Loucy (cell line): Measurements from ENCODE around the gene ALDOB.
A peak's percentile ranks its signal among the peaks of the same experiment; 100 is the strongest.
"Not testable (repeated sequence)": the region's sequence is repeated elsewhere in the genome, so short reads cannot be mapped to it uniquely, and the experiment has no call there.

Source experiments
- H2AFZ ChIP-seq: fragments of 200-600 bp; sonication (generic); 2 replicates; pipeline ENCODE4 v1.6.0; 2016; ENCODE audit warnings: antibody characterized with exemption, mild to moderate bottlenecking, low read length, moderate library complexity
- H3F3A ChIP-seq: fragments of 200-600 bp; 2 replicates; pipeline ENCODE4 v1.6.0; 2016; ENCODE audit warnings: antibody characterized with exemption, low read depth, mild to moderate bottlenecking
- H3K27me3 ChIP-seq: fragments of 200-600 bp; sonication (generic); 2 replicates; pipeline ENCODE4 v1.6.1; 2014; ENCODE audit warnings: low read length, mild to moderate bottlenecking; ENCODE audit not compliant: insufficient read depth, poor library complexity, severe bottlenecking
- H3K36me3 ChIP-seq: fragments of 200-600 bp; sonication (generic); 2 replicates; pipeline ENCODE4 v1.6.1; 2016; ENCODE audit warnings: low read length; ENCODE audit not compliant: insufficient read depth
- H3K4me1 ChIP-seq: fragments of 200-600 bp; sonication (generic); 2 replicates; pipeline ENCODE4 v1.5.1; 2014; ENCODE audit warnings: low read length, mild to moderate bottlenecking; ENCODE audit not compliant: insufficient read depth, poor library complexity, severe bottlenecking
- H3K4me2 ChIP-seq: fragments of 200-600 bp; sonication (generic); 2 replicates; pipeline ENCODE4 v1.6.0; 2014; ENCODE audit warnings: antibody characterized with exemption, low read length, low read depth, mild to moderate bottlenecking; ENCODE audit not compliant: poor library complexity, severe bottlenecking
- H3K4me3 ChIP-seq: fragments of 200-600 bp; sonication (generic); 2 replicates; pipeline ENCODE4 v1.5.1; 2014; ENCODE audit warnings: low read length, mild to moderate bottlenecking, mixed read lengths; ENCODE audit not compliant: poor library complexity, severe bottlenecking
- H3K79me2 ChIP-seq: fragments of 200-600 bp; sonication (generic); 2 replicates; pipeline ENCODE4 v1.6.1; 2014; ENCODE audit warnings: low read length; ENCODE audit not compliant: insufficient read depth
- H3K9ac ChIP-seq: fragments of 200-600 bp; sonication (generic); 2 replicates; pipeline ENCODE4 v1.6.0; 2014; ENCODE audit warnings: mild to moderate bottlenecking, low read depth, low read length, moderate library complexity; ENCODE audit not compliant: poor library complexity, severe bottlenecking
- H3K9me2 ChIP-seq: fragments of 200-600 bp; sonication (generic); replicated peaks from 2 replicates; pipeline ENCODE4 v1.6.1; 2016; ENCODE audit warnings: low read depth, low read length, mixed read lengths
- H3K9me3 ChIP-seq: fragments of 200-600 bp; sonication (generic); 2 replicates; pipeline ENCODE4 v1.6.1; 2014; ENCODE audit warnings: mild to moderate bottlenecking, antibody characterized with exemption, low read length, low read depth; ENCODE audit not compliant: insufficient read depth
- H4K20me1 ChIP-seq: fragments of 200-600 bp; sonication (generic); 2 replicates; pipeline ENCODE4 v1.6.0; 2014; ENCODE audit warnings: antibody characterized with exemption, low read length, mild to moderate bottlenecking; ENCODE audit not compliant: insufficient read depth, poor library complexity, severe bottlenecking
- CTCF ChIP-seq: fragments of 200-600 bp; sonication (generic); conservative IDR thresholded peaks from 2 replicates; pipeline ENCODE4 v1.5.1; 2014; ENCODE audit warnings: mild to moderate bottlenecking, antibody characterized with exemption, low read length
- EZH2phosphoT487 ChIP-seq: fragments of 200-600 bp; IDR thresholded peaks from 2 replicates; pipeline ENCODE4 v1.6.1; 2018; ENCODE audit warnings: antibody characterized with exemption, mild to moderate bottlenecking, moderate library complexity, borderline replicate concordance

Gene ALDOB

GRCh38 chr9:101388507-101388993, 47.0 kb downstream of the ALDOB start:
- Histone ChIP-seq H4K20me1 (peaks cover 9% of the 10 kb centered on the region), H3K27me3 (no peaks in the 10 kb centered on the region), H2AFZ (no peak overlapping the region), H3F3A (peaks cover 5% of the 10 kb centered on the region; the same call in 1 of the 2 replicates), H3K4me1 (peaks cover 5% of the 10 kb centered on the region), H3K9me3 (no peaks in the 10 kb centered on the region), H3K9ac (no peak overlapping the region), H3K79me2 (peaks cover 26% of the 10 kb centered on the region), H3K4me2 (no peak overlapping the region), H3K36me3 (peaks cover 27% of the 10 kb centered on the region), H3K4me3 (no peak overlapping the region), H3K9me2 (no peaks in the 10 kb centered on the region)
- TF ChIP-seq EZH2phosphoT487 (no peak), CTCF (peak; percentile 39)

GRCh38 chr9:101387871-101388506, 47.6 kb downstream of the ALDOB start:
- Histone ChIP-seq H3K4me2 (no peak overlapping the region), H3K4me3 (no peak overlapping the region), H3K27me3 (no peaks in the 10 kb centered on the region), H3K4me1 (peaks cover 5% of the 10 kb centered on the region), H3K9me2 (no peaks in the 10 kb centered on the region), H4K20me1 (peaks cover 7% of the 10 kb centered on the region), H3K9ac (no peak overlapping the region), H3K9me3 (no peaks in the 10 kb centered on the region), H2AFZ (no peak overlapping the region), H3K36me3 (peaks cover 27% of the 10 kb centered on the region), H3K79me2 (peaks cover 21% of the 10 kb centered on the region), H3F3A (peaks cover 5% of the 10 kb centered on the region; the same call in 1 of the 2 replicates)
- TF ChIP-seq EZH2phosphoT487 (no peak), CTCF (peak; percentile 74)

- not testable (repeated sequence) for H3K4me3 ChIP-seq, H3K9ac ChIP-seq, H4K20me1 ChIP-seq, H3K9me3 ChIP-seq, H3K4me2 ChIP-seq, H3K27me3 ChIP-seq, H3K79me2 ChIP-seq, H3K4me1 ChIP-seq, H3K9me2 ChIP-seq, H2AFZ ChIP-seq, H3F3A ChIP-seq
- H3K36me3 ChIP-seq = peaks cover 19% of the 10 kb centered on the region
These were observed 50.6 kb downstream of the ALDOB start, which contains the start of gene BAAT for GRCh38 chr9:101384873-101385536. Gene BAAT (minus strand): TSS chr9:101385006. CDS start chr9:101371404, 13,602 bp downstream.
